ENCODE results near the gene KLHL29. TPM values are rescaled to one million over a fixed set of nuclear protein-coding genes. Genes with fewer than 3 reads are reported as not detected.
A peak's percentile ranks its signal among the peaks of the same experiment; 100 is the strongest.

The KLHL29 gene
- total RNA-seq, 1 donor from 2014 or later = 8.0 TPM

DNA sequence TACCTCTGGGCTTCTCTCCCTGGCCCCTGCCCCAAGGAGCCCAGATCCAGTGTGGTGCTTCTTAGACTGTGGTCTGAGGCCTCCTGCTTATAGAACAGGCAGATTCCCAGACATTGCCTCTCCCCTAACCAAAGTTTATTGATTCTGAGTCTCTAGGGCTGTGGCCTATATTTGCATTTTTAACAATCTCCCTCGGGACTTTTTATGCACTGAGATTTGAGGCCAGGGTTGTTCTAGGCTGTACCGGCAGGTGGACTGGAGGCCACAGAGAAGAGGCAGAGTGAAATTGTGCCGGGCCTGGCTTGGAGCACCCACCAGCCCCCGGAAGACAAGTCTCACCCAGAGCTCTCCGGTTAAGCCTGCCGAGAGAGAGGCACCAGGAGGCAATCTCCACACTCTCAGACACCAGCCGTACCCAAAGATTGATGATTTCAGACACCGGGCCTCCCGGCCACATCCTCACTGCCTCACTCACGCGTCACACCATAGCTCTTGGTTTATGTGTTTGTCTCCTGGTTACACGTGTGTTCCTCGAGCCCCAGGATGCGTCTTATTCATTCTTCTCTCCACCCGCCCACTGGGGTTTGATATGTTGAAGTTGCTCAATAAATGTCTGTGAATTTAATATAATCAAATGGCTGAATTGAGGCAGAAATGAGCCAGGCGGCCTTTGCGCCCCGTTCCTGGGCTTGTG is 203.7 kb downstream of the KLHL29 start:
- H3K36me3 Mint-ChIP-seq (ENCODE audit: low read depth) = no peaks in the 10 kb centered on the region
- H3K27me3 Mint-ChIP-seq (ENCODE audit: low read depth) = no peaks in the 10 kb centered on the region
- DNase-seq (ENCODE audit: low spot score) = peak; percentile 48
- peaks cover 40% of the 10 kb centered on the region for H3K4me1 Mint-ChIP-seq (ENCODE audit: low read depth)
- TF ChIP-seq, protein P1, sequence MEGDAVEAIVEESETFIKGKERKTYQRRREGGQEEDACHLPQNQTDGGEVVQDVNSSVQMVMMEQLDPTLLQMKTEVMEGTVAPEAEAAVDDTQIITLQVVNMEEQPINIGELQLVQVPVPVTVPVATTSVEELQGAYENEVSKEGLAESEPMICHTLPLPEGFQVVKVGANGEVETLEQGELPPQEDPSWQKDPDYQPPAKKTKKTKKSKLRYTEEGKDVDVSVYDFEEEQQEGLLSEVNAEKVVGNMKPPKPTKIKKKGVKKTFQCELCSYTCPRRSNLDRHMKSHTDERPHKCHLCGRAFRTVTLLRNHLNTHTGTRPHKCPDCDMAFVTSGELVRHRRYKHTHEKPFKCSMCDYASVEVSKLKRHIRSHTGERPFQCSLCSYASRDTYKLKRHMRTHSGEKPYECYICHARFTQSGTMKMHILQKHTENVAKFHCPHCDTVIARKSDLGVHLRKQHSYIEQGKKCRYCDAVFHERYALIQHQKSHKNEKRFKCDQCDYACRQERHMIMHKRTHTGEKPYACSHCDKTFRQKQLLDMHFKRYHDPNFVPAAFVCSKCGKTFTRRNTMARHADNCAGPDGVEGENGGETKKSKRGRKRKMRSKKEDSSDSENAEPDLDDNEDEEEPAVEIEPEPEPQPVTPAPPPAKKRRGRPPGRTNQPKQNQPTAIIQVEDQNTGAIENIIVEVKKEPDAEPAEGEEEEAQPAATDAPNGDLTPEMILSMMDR (IDR thresholded peaks at IDR 0.05) = no peak
- H3K27ac Mint-ChIP-seq (ENCODE audit: unreplicated experiment) = no peak overlapping the region
- no peaks in the 10 kb centered on the region for H3K9me3 Mint-ChIP-seq (ENCODE audit: low read depth)
- no peak overlapping the region for H3K4me3 Mint-ChIP-seq (ENCODE audit: unreplicated experiment)

- H3K36me3 Mint-ChIP-seq (ENCODE audit: low read depth) = no peaks in the 10 kb centered on the region
- peaks cover 43% of the 10 kb centered on the region for H3K4me1 Mint-ChIP-seq (ENCODE audit: low read depth)
- peak; percentile 87 for DNase-seq (ENCODE audit: low spot score)
- no peaks in the 10 kb centered on the region for H3K27me3 Mint-ChIP-seq (ENCODE audit: low read depth)
- no peak overlapping the region for H3K27ac Mint-ChIP-seq (ENCODE audit: unreplicated experiment)
- TF ChIP-seq, protein P1 (IDR thresholded peaks at IDR 0.05) = no peak
- H3K4me3 Mint-ChIP-seq (ENCODE audit: unreplicated experiment) = no peak overlapping the region
- no peaks in the 10 kb centered on the region for H3K9me3 Mint-ChIP-seq (ENCODE audit: low read depth)
Observed at GRCh38 chr2:23589220-23589647, 204.3 kb downstream of the KLHL29 start.

- no peaks in the 10 kb centered on the region for H3K36me3 Mint-ChIP-seq (ENCODE audit: low read depth)
- no peaks in the 10 kb centered on the region for H3K9me3 Mint-ChIP-seq (ENCODE audit: low read depth)
- peaks cover 46% of the 10 kb centered on the region for H3K4me1 Mint-ChIP-seq (ENCODE audit: low read depth)
- H3K4me3 Mint-ChIP-seq (ENCODE audit: unreplicated experiment) = no peak overlapping the region
- TF ChIP-seq, protein P1 (IDR thresholded peaks at IDR 0.05) = no peak
- DNase-seq (ENCODE audit: low spot score) = peak; percentile 49
- H3K27ac Mint-ChIP-seq (ENCODE audit: unreplicated experiment) = no peak overlapping the region
- no peaks in the 10 kb centered on the region for H3K27me3 Mint-ChIP-seq (ENCODE audit: low read depth)
Observed at GRCh38 chr2:23589739-23590138, 204.8 kb downstream of the KLHL29 start.

- no peaks in the 10 kb centered on the region for H3K9me3 Mint-ChIP-seq (ENCODE audit: low read depth)
- TF ChIP-seq, protein P1 (IDR thresholded peaks at IDR 0.05) = no peak
- DNase-seq (ENCODE audit: low spot score) = peak; percentile 44
- peaks cover 47% of the 10 kb centered on the region for H3K4me1 Mint-ChIP-seq (ENCODE audit: low read depth)
- H3K36me3 Mint-ChIP-seq (ENCODE audit: low read depth) = no peaks in the 10 kb centered on the region
- no peaks in the 10 kb centered on the region for H3K27me3 Mint-ChIP-seq (ENCODE audit: low read depth)
- no peak overlapping the region for H3K4me3 Mint-ChIP-seq (ENCODE audit: unreplicated experiment)
- H3K27ac Mint-ChIP-seq (ENCODE audit: unreplicated experiment) = no peak overlapping the region
Observed at GRCh38 chr2:23590241-23590869, 205.4 kb downstream of the KLHL29 start.

DNA sequence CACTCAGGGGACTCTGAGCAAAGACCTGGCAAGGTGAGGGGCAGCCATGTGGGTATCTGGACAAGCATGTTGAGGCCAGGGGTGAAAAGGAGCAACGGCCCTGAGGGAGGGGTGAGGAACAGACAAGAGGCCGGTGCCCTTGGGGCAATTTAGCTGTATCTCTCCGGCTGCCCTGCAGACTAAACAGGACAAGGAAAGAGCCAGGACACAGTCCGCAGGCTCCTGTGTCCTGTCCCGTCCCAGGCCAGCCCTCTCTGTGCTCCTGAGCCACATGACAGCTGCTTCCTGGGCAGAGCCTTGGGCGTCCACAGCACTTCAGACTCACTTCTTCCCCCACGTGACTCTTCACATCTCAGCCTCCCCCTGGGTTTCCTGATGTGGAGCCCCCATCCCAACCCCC is 206.1 kb downstream of the KLHL29 start:
- no peaks in the 10 kb centered on the region for H3K27me3 Mint-ChIP-seq (ENCODE audit: low read depth)
- peaks cover 49% of the 10 kb centered on the region for H3K4me1 Mint-ChIP-seq (ENCODE audit: low read depth)
- H3K4me3 Mint-ChIP-seq (ENCODE audit: unreplicated experiment) = no peak overlapping the region
- H3K27ac Mint-ChIP-seq (ENCODE audit: unreplicated experiment) = no peak overlapping the region
- peak; percentile 67 for DNase-seq (ENCODE audit: low spot score)
- H3K9me3 Mint-ChIP-seq (ENCODE audit: low read depth) = no peaks in the 10 kb centered on the region
- TF ChIP-seq, protein P1 (IDR thresholded peaks at IDR 0.05) = no peak
- no peaks in the 10 kb centered on the region for H3K36me3 Mint-ChIP-seq (ENCODE audit: low read depth)

Data from chondrocyte (in vitro differentiated cells).